HG03571 (cell line): Measurements from ENCODE around the gene PTPRO.

Experiments
- ATAC-seq: cut with Tn5 transposase; IDR thresholded peaks from one replicate; pipeline ENCODE4 v1.9.1; 2021; ENCODE audit not compliant: unreplicated experiment

PTPRO gene

DNA sequence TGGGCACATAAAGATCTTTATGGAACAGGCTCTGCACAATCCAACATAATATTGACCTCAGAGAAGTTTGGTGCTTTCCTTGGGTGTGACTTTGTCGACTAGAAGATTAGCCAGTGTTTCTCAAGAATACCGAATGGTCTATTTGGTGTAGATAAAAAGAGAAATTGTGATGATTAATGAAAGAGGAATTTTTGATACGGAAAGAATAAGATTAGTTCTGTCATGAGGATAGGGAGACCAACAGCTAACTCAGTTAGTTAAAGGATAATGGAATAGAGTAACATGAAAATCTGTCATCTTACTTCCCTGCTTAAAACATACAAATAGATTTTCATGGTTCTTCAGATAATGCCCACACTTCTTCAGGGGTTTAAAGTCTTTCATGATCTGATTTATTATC, 24.2 kb downstream of the PTPRO start:
- ATAC-seq = no peak

DNA sequence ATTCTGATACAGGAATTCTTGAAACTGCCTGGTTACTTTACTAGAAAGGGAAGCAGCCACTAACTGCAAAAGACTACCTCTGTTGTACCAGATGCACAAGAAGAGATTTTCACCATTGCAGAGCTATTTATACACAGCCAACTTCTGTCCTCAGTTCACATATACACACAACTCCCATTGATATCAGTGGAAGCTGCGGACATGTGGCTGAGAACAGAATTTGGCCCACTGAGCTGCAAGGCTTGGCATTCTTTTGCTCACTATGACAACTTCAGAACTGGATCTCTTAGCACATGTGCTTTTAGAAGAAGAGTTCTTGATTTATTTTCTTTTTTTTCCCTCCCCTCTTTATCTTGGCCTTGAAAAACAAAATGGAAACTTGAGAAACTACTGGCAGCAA, 28.3 kb downstream of the PTPRO start:
- ATAC-seq = no peak

DNA sequence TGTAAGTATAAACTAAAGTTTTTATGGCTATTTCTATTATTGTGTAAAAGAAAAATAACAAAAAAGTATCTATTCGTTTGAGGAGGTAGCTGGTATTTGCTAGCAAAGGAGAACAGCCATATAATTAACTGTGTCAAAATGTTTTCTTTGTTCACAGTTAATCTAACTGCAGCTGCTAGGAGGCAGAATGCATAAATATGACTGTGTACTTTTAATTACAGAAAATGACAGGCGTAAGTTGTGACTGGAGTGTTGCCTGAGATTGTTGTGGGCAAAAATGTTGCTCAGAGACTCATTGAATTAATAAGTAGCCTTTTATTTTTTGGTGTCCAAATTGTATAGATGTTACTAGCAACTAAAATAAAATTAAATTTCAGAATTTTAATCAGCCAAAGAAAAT, 33.5 kb downstream of the PTPRO start:
- no peak for ATAC-seq

GRCh38 chr12:15356951-15357364, 34.6 kb downstream of the PTPRO start:
- no peak for ATAC-seq

DNA sequence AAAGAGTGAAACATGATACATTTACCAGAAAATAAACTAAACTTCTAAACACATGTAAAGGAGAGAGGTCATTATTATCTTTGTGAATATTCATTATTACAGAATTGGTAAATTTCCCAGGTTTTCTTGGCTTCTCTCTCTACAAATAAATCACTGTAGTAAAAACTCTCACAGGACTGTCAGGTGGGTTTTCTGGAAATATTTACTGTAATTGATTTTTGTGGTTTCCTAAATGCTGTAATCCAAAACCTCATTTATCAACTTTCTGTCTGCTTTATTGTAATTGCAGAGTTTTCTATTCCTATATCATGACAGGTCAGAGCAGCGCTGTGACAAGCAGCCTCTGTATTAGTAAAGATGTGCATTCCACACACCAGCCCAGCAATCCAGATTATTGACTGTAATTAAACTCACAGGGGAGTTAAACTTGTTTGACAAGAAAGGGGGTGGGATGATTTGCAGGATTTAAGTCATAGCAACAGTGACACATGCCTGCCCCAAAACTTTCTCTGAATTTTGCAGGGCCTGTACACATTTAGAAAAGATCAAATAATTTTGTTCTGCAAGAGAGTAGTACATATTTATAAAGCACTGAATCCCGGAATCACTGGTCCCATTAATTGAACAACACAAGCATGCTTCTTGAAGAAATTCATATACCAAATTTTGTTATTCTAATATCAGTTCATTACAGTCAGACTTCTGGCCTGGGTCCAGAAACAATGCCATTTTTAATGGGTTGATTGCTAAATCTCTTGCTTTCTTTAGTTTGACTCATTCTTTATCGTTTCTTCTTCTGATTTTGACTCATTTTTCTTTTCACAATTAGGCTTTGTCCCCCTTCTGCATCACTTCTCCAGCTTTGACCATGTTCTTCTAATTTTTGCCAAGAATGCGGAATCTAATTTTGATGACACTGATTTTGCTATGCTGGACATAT, 42.2 kb downstream of the PTPRO start:
- ATAC-seq = no peak

DNA sequence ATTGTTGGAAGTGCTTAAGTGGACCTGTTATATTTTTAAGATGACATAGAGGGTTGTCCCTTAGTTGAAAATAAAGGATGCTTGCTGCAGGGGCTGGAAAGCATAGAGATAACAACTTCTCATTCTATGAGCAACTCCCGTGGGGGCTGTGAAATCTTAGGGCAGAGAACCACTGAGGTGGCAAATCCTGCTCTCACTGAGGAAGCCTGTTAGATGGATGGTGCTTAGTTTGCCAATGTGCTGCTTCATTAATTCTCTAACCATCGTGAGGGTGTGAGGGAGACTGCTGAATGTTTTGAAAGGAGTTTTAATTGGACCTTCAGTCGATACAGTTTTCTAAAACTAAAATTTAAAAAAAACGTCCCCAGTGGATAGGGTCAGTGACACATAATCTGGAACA, 46.5 kb downstream of the PTPRO start:
- no peak for ATAC-seq

DNA sequence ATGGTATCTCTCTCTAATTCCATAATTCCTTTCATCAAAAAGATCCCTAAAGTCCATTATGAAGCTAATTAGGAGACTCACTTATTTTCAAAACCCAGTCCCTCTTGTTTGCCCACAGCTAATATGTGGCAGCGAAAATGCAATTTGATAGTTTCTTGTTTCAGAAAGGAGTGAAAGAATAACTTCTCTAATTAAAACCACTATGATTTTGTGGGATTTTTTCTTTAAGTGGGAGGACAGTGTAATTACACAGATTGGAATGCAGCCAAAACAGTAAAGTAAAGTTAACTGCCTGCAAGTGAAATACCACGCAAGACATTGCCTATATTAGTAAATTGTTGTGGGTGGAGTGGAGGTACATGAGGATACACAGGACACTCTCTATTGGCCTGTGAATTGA, 50.0 kb downstream of the PTPRO start:
- ATAC-seq = no peak

- ATAC-seq = no peak
These were observed 65.5 kb downstream of the PTPRO start for GRCh38 chr12:15387772-15388171.

GRCh38 chr12:15389561-15389960, 67.3 kb downstream of the PTPRO start:
- no peak for ATAC-seq

DNA sequence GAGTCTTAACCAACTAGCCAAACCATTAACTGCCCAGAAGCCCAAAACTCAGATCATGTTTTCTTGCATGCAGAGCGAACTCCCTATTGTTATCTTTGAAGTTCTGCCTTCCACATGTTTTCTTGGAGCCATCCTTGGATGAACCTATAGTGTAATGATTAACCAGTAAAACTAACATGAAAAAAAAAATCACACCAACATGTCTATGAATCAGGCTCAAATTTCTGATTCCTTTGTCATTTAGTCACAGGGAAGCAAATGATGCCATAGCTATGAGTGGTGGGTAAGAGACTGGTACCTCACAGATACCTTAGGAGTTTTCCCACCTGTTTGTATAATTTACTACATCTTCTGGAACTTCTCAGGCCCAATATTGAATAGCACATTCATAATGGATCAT, 70.7 kb downstream of the PTPRO start:
- no peak for ATAC-seq

DNA sequence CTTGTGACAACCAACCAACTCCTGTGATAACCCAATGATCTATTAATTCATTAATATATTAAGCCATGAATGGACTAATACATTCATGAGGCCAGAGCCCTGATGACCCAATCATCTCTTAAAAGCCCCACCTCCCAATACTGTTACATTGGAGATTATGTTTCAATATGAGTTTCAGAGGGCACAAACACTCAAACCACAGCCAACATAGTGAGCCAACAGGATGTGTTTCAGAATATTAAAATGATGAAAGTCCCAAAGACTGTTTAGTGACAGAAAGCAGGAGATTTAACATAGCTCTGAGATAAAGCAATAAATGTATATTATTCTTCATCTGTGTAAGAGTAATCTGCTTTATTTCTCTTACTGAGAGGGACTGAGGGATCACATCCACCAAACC, 71.7 kb downstream of the PTPRO start:
- no peak for ATAC-seq

DNA sequence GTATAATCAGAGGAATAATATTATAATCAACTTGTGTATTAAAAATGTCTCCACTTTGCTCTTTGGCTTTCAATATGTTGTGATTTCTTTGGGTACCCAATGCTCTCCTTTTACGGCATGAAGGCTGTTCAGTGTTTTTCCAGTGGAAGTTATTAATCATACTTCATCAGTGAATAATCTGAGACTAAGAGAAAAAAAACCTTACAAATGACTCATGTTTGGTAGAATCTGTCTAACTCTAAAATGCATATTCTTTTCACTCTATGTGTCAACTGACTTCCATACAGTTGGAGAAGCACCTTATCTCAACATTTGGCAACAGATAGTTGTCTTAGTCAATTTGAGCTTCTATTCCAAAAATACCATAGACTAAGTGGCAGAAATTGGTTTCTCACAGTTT, 82.2 kb downstream of the PTPRO start:
- ATAC-seq = no peak

DNA sequence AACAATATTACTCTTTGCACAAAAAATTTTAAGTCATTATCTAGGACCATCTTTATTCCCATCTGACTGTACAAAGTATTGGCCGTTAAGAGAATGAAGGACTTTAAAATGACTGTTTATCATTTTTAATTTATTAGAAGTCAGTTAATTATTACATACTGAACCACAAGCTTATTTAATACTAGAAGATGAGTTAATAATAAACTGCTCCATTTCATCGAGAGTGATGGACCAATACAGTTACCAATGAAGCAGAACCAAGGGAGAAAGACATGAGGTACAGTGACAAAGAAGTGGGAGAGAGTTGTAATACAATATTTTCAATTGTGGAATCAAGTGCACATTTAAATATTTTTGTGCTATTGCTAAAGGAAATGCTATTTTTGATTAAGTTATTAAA, 83.3 kb downstream of the PTPRO start:
- no peak for ATAC-seq

DNA sequence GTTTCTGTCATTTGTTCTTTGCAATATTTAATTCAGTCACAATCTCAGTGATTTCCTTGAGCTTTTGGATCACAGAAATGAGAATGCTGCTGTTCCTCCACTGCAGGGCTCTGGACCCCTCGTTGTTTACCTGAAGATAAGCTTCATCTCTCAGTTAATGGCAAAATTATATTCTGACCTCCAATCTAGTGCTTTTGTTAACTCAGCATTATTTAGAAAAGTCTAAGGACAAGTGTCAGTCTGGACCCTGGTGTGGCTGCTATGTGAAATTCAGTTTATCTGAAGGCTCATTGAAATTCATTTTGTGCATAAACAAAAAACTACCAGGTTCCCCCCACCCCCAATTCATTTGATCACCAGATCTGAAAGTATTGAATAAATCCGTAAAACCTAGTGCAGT, 84.7 kb downstream of the PTPRO start:
- ATAC-seq = no peak

- no peak for ATAC-seq
These were observed 89.5 kb downstream of the PTPRO start for GRCh38 chr12:15411842-15412241.

DNA sequence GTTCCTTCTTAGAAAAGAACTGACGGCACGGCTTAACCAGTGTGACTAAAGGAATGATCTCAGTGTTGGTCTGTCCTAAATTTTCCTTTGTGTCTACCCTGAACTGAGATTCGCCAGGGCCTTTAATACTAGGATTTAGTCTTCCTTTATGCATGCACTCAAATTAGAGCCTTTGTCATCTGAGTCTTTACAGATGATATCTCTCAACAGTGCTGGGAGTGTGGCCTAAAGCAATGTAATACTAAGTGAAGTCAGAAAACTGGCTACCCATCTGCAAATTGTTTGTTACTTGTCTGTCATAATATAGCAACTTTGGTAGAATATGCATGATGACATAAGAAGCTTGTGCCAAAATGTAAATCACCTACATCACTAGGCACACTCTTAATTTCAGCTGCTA, 95.4 kb downstream of the PTPRO start:
- no peak for ATAC-seq

GRCh38 chr12:15423629-15424028, 101.3 kb downstream of the PTPRO start:
- ATAC-seq = no peak

GRCh38 chr12:15427913-15428312, 105.6 kb downstream of the PTPRO start:
- no peak for ATAC-seq

DNA sequence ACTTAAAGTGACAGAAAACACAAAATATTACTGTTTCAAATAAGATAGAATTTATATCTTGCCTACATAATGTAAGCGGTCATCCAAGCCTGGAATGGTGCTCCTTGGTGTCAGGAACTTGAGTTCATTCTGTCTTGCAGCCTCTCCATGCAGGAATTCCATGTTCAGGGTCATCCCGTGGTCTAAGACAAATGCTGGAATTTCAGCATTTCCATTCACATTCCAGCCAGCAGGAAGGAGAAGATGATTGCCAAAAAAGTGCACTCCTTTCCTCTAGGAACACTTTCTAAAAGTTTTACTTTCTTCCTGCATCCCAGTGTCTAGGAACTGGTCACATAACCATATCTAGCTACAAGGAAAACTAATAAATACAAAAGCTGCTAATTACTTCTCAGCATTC, 106.3 kb downstream of the PTPRO start:
- no peak for ATAC-seq

GRCh38 chr12:15429262-15429661, 107.0 kb downstream of the PTPRO start:
- ATAC-seq = no peak

GRCh38 chr12:15435597-15435996, 113.3 kb downstream of the PTPRO start:
- ATAC-seq = no peak

DNA sequence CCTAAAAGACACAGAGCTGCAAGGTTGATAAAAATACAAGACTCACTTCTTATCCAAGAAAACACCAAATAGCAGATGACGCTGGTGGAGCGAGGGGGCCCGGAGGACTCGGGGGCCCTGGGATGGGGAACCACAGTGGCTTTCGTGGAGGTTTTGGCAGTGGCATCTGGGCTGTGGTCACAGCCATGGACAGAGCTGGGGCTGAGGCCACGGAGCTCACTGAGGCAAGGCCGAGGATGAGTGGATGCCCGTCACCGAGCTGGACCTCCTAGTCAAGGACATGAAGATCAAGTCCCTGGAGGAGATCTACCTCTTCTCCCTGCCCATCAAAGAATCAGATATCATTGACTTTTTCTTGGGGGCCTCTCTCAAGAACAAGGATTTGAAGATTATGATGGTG, 117.2 kb downstream of the PTPRO start:
- ATAC-seq = no peak

GRCh38 chr12:15443050-15443449, 120.7 kb downstream of the PTPRO start:
- no peak for ATAC-seq
